MM.1S (cell line): ENCODE results near the gene CPA1.

Experiments
- DNase-seq: peaks from one replicate; pipeline ENCODE4 v3.0.0-alpha.2; 2015
- H2AFZ ChIP-seq: fragments of 300-600 bp; sonication (generic); 2 replicates; pipeline ENCODE4 v1.6.0; 2016; ENCODE audit warnings: antibody characterized with exemption, low read length
- H3F3A ChIP-seq: fragments of 300-600 bp; sonication (generic); 2 replicates; pipeline ENCODE4 v1.6.1; 2016; ENCODE audit warnings: mild to moderate bottlenecking, antibody characterized with exemption, low read length, moderate library complexity, mixed read lengths; ENCODE audit not compliant: insufficient read depth
- H3K27ac ChIP-seq: fragments of 300-600 bp; sonication (generic); 2 replicates; pipeline ENCODE4 v1.5.1; 2016; ENCODE audit warnings: mild to moderate bottlenecking, low read length
- H3K27me3 ChIP-seq: fragments of 300-600 bp; sonication (generic); replicated peaks from 2 replicates; pipeline ENCODE4 v1.6.0; 2016; ENCODE audit warnings: low read length; ENCODE audit not compliant: insufficient read depth
- H3K36me3 ChIP-seq: fragments of 300-600 bp; sonication (generic); replicated peaks from 2 replicates; pipeline ENCODE4 v1.6.1; 2016; ENCODE audit warnings: mild to moderate bottlenecking, low read length, mixed read lengths; ENCODE audit not compliant: insufficient read depth
- H3K4me1 ChIP-seq: fragments of 300-600 bp; sonication (generic); 2 replicates; pipeline ENCODE4 v1.6.1; 2016; ENCODE audit warnings: low read length, mixed read lengths
- H3K4me2 ChIP-seq: fragments of 300-600 bp; sonication (generic); 2 replicates; pipeline ENCODE4 v1.6.0; 2016; ENCODE audit warnings: low read depth, low read length
- H3K4me3 ChIP-seq: fragments of 300-600 bp; sonication (generic); 2 replicates; pipeline ENCODE4 v1.5.1; 2016; ENCODE audit warnings: low read length, mixed read lengths
- H3K79me2 ChIP-seq: fragments of 300-600 bp; sonication (generic); 2 replicates; pipeline ENCODE4 v1.6.1; 2016; ENCODE audit warnings: mixed run types, low read length, mixed read lengths
- H3K9ac ChIP-seq: fragments of 300-600 bp; sonication (generic); 2 replicates; pipeline ENCODE4 v1.6.1; 2016; ENCODE audit warnings: low read length, mixed read lengths
- H3K9me2 ChIP-seq: fragments of 300-600 bp; sonication (generic); replicated peaks from 2 replicates; pipeline ENCODE4 v1.6.1; 2016; ENCODE audit warnings: mild to moderate bottlenecking, low read length, mixed read lengths; ENCODE audit not compliant: insufficient read depth
- H3K9me3 ChIP-seq: fragments of 300-600 bp; sonication (generic); replicated peaks from 2 replicates; pipeline ENCODE4 v1.6.1; 2016; ENCODE audit warnings: mild to moderate bottlenecking, low read length, mixed read lengths; ENCODE audit not compliant: insufficient read depth
- H4K20me1 ChIP-seq: fragments of 300-600 bp; sonication (generic); 2 replicates; pipeline ENCODE4 v1.6.1; 2016; ENCODE audit warnings: mild to moderate bottlenecking, low read length, moderate library complexity, mixed read lengths; ENCODE audit not compliant: insufficient read depth
- CTCF ChIP-seq: fragments of 300-600 bp; sonication (generic); IDR thresholded peaks from 2 replicates; pipeline ENCODE4 v1.5.1; 2016; ENCODE audit warnings: antibody characterized with exemption, low read length, mixed read lengths
- EZH2 ChIP-seq: fragments of 300-600 bp; sonication (generic); optimal IDR thresholded peaks from 2 replicates; pipeline ENCODE3; 2017; ENCODE audit warnings: low read depth, mild to moderate bottlenecking, antibody characterized with exemption, low read length, mixed read lengths
- EZH2phosphoT487 ChIP-seq: fragments of 300-600 bp; sonication (generic); IDR thresholded peaks from 2 replicates; pipeline ENCODE4 v1.6.1; 2018; ENCODE audit warnings: antibody characterized with exemption, low read length

CPA1 gene

DNA sequence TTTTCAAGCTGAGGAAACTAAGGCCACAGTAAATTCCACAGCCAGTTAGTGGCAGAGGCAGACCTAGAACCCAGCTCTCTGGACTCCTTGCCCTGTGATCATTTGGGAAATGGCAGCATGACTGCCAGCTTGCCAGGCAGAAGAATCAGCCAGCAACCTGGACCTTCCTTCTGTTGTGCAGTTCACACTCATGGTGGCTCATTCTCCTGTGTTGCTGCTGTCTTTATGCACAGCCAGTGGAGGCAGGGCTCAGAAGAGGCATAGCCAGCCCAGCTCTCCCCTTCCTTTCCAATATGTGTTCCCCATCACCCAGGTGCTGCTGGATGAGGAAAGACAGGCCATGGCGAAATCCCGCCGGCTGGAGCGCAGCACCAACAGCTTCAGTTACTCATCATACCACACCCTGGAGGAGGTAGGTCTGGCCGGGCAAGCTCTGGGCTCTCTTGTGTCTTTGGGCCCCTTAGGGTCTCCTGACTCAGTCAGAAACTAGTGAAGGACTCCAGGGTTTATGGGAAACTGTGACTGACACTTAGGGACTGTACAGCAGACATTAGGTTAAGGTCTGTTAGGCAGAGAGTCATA is 20.9 kb upstream of the CPA1 start:
- no peak overlapping the region for H3K4me2 ChIP-seq
- H3K9ac ChIP-seq, result no peak overlapping the region
- DNase-seq, result no peak
- H3F3A ChIP-seq, result no peaks in the 10 kb centered on the region
- H2AFZ ChIP-seq, result no peak overlapping the region
- H3K36me3 ChIP-seq, result no peaks in the 10 kb centered on the region
- no peaks in the 10 kb centered on the region for H3K9me2 ChIP-seq
- TF ChIP-seq EZH2 (no peak), EZH2phosphoT487 (no peak), CTCF (no peak)
- H3K4me3 ChIP-seq, result no peak overlapping the region
- H3K27me3 ChIP-seq, result no peaks in the 10 kb centered on the region
- no peaks in the 10 kb centered on the region for H3K79me2 ChIP-seq
- H3K4me1 ChIP-seq, result no peaks in the 10 kb centered on the region
- H3K9me3 ChIP-seq, result no peaks in the 10 kb centered on the region
- H3K27ac ChIP-seq, result no peak overlapping the region
- no peaks in the 10 kb centered on the region for H4K20me1 ChIP-seq

GRCh38 chr7:130360518-130360917 is 19.8 kb upstream of the CPA1 start:
- TF ChIP-seq EZH2 (no peak), CTCF (no peak), EZH2phosphoT487 (no peak)
- H3K27me3 ChIP-seq, result no peaks in the 10 kb centered on the region

GRCh38 chr7:130361681-130362080 is 18.6 kb upstream of the CPA1 start:
- Histone ChIP-seq H4K20me1 (no peaks in the 10 kb centered on the region), H3K36me3 (no peaks in the 10 kb centered on the region), H3F3A (no peaks in the 10 kb centered on the region), H3K4me1 (no peaks in the 10 kb centered on the region), H3K27ac (no peak overlapping the region), H3K79me2 (no peaks in the 10 kb centered on the region), H3K4me2 (no peak overlapping the region), H3K9me3 (no peaks in the 10 kb centered on the region), H2AFZ (no peak overlapping the region), H3K27me3 (no peaks in the 10 kb centered on the region), H3K9me2 (no peaks in the 10 kb centered on the region), H3K4me3 (no peak overlapping the region), H3K9ac (no peak overlapping the region)
- DNase-seq, result no peak
- TF ChIP-seq EZH2phosphoT487, result no peak
- no peak for TF ChIP-seq CTCF
- no peak for TF ChIP-seq EZH2

More at GRCh38 chr7:130360518-130360917, 19.8 kb upstream of the CPA1 start:
- no peaks in the 10 kb centered on the region for H3K9me3 ChIP-seq
- no peaks in the 10 kb centered on the region for H4K20me1 ChIP-seq
- H3K36me3 ChIP-seq, result no peaks in the 10 kb centered on the region
- H3K4me1 ChIP-seq, result no peaks in the 10 kb centered on the region
- no peaks in the 10 kb centered on the region for H3K79me2 ChIP-seq
- H3K27ac ChIP-seq, result no peak overlapping the region
- no peak overlapping the region for H3K4me3 ChIP-seq
- no peak overlapping the region for H2AFZ ChIP-seq
- no peaks in the 10 kb centered on the region for H3K9me2 ChIP-seq
- DNase-seq, result no peak
- no peak overlapping the region for H3K4me2 ChIP-seq
- H3F3A ChIP-seq, result no peaks in the 10 kb centered on the region
- H3K9ac ChIP-seq, result no peak overlapping the region
